Esophagus muscularis mucosa (tissue), 3 donors: ENCODE results near the gene SHB.

Source experiments
- CTCF ChIP-seq, 3 experiments: fragments of 200-600 bp in 2 of 3; fragments of 450-650 bp in 1 of 3; sonication (generic) in 2 of 3; IDR thresholded peaks; one replicate each; pipeline ENCODE4 v1.5.1; 2017 to 2019; ENCODE audit warnings: antibody characterized with exemption in 3 of 3, mild to moderate bottlenecking in 2 of 3, moderate library complexity in 1 of 3
- POLR2A ChIP-seq: fragments of 450-650 bp; IDR thresholded peaks from one replicate; pipeline ENCODE4 v1.6.1; 2017; ENCODE audit warnings: antibody characterized with exemption, moderate library complexity, mild to moderate bottlenecking, low read depth
- POLR2AphosphoS5 ChIP-seq, 2 donors: sonication (generic); formaldehyde crosslinking; IDR thresholded peaks; one replicate each; pipeline ENCODE4 v1.6.1; 2017; ENCODE audit warnings: antibody characterized with exemption in 2 of 2

DNA sequence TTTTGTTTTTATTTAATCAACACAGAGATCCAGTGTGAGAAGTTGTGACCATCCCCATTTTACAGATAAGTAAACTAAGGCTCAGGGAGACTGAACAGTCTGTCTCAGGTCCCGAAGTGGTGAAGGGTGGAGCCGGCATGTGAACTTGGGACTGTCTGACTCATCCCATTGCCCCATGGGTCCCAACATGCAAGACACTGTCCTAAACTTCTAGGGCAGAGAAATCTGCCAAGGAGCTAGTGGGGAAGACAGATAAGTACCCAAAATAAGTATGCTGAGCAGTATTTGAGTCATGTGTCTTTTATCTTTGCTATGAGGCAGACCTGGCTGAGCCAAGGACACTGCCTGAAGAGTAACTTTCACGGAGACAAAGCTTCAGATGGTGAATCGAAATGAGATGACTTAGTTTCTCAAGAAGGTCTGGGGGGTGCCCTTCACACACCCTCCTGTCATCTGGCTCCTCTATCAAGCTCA lies 100.8 kb downstream of the SHB start:
- no peak for TF ChIP-seq CTCF (IDR thresholded peaks at IDR 0.05)
- TF ChIP-seq POLR2A = no peak
- no peak for TF ChIP-seq POLR2AphosphoS5 (IDR thresholded peaks at IDR 0.05)
